Medulla oblongata (tissue), 1 donor: ENCODE measurements around the gene PRLH.
"Not testable (repeated sequence)": the region's sequence is repeated elsewhere in the genome, so short reads cannot be mapped to it uniquely, and the experiment has no call there.

Experiments
- DNase-seq: peaks from one replicate; pipeline ENCODE4 v3.0.0-alpha.2; 2015; ENCODE audit errors: extremely low spot score

Gene PRLH

DNA sequence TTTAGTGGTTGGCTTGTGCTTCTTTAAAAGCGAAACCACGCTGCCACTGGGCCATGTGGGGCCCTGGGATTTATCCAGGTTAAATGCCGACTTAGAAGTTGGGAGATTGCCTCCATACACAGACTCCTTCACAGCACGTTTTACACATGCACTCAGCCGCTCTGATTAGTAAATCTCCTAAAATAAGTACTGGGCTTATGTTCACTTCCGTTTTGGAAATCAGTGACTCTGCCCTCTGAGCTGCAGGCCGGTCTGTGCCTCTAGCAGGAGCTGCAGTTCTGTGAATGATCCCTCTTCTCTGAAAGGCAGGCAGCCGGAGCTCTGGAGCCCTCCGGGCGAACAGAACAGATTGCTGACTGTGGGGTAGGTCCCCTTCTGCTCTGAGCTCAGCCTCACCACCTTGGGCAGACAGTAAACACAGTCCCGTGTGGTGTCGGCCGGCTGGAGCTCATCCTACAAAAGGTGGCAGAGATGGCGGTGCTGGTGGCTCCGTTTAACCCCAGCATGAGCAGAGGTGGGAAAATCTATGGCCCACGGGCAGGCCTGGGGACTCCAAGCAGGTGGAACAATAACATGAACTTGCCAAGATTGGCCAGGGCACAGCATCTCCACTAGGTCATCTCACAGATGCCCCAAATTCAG is 34.0 kb downstream of the PRLH start:
- no peak for DNase-seq

DNA sequence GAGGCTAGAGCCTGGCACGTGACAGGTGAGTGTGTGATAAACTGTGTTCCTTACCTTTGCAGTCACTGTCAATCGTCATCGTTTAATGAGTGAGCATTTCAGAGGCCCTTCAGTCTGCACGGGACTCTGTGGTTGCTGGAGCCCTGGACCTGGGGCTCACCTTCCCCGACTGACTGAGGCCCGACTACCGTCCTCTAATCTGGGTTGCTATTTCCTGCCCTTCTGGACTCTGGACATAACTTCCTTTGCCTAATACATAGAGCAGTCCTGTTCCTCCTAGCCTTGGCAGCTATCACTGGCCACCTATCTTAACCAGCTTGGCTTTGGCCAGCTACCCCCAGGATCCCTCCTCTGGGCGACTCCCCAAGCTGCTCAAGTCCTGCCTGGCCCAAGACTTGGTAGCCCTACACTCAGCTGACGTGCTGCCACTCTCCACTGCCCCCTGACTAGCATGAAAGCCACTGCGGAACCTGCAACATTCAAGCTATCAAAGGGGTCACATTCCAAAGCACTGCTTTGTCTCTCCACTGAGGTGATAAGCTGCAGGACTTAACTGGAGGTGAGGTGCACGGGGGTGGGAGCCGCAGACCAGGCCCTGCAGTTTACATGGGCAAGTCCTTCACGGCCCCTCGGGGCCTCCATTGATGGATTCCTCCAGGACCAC is 35.2 kb downstream of the PRLH start:
- DNase-seq, result no peak

DNA sequence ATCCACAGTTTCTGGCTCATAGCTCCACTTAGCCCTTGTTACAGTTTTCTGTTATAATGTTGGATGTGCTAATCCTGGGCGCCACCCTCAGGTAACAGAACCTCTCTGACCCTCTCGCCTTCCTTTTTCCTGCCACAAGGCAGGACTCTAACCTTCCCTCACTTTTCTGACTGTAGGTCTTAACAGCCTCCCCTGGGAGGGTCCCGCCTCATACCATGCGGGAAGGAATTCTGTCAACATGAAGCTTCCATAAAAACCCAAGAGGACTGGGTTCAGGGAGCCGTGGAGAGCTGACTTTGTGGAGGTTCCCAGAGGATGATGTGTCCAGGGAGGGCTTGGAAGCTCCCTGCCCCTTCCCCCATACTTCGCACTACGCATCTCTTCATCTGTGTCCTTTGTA is 36.0 kb downstream of the PRLH start:
- DNase-seq, result no peak

DNA sequence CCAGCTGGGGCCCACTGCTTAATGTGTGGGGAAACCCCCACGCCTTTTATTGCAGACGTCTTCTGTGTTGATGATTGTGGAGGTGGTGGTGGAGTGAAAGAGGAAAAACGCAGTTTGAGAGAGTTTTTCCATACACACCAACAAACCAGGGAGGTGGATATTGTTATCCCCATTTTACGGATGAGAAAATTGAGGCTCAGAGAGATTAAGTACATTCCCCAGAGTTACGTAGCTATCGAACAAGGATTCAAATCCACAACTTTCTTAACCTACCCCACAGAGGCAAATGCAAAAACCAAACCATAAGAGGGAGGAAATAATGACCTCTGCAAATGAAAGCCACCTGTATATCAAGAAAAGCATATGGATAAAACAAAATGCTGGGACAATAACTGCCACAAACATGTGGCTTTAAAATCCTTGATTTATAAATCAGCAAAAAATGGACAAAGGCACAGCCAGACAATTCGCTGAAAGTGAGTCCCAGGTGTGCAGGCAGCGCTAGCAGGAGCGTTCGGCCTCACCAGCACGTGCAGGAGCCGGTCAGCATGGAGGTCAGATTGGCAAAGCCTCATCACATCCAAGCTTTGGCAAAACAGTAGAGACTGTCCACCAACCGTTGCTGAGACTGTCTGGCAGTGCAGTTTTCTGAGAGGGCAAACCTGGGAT is 36.8 kb downstream of the PRLH start:
- no peak for DNase-seq

DNA sequence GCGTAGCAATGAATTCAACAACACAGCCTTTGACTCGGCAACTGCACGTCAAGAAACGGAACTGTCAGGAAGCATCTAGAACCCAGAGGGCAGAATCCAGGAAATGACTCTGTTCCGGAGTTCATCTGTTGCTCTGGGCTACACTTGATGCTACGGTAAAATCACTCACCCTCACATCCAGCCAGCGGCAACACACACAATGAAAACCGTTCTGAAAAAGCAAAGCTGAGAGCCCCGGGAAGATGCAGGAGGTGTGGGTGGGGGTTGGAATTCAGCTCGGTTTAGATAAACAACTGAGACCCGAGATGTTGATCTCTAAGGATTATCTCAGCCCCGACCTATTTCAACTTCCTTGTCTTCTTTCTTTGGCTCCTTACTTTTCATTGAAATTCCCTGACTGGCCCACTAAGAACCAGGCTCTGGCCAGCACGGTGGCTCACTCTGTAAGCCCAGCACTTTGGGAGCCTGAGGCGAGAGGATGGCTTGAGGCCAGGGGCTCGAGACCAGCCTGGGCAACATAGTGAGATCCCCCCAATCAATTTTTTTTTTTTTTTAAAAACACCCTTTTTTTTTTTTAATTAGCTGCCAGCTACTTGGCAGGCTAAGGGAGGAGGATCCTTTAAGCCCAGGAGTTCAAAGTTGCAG is 37.5 kb downstream of the PRLH start:
- peak; percentile 78 for DNase-seq

DNA sequence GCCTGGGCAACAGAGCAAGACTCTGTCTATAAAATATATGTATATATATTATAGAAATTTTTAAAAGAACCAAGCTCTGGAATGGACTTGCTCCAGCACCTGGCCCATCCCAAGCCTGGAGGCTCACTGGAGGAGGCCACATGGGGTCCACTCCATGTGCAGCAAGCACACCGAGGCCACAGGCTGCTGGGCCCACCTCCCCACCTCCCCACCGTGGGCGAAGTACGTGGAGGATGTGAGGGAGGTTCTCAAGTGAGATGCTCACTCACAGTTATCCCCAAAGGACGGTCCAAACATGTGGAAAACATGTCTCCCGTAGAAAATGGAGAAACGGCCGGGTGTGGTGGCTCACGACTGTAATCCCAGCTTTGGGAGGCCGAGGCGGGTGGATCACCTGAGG is 38.0 kb downstream of the PRLH start:
- no peak for DNase-seq

DNA sequence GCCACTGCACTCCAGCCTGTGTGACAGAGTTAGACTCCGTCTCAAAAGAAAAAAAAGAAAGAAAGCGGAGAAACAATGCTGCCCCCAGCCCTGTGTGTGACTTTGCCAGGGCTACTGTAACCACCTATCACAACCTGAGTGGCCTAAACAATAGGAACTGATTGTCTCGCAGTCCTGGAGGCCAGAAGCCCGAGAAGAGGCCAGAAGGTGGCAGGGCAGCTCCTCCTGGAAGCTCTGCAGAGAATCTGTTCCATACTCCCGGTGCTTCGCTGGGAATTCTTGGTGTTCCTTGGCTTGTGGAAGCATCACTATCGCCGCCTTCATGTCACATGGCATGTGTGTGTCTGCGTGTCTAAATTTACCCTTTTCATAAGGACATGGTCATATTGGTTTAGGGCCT is 38.6 kb downstream of the PRLH start:
- no peak for DNase-seq

DNA sequence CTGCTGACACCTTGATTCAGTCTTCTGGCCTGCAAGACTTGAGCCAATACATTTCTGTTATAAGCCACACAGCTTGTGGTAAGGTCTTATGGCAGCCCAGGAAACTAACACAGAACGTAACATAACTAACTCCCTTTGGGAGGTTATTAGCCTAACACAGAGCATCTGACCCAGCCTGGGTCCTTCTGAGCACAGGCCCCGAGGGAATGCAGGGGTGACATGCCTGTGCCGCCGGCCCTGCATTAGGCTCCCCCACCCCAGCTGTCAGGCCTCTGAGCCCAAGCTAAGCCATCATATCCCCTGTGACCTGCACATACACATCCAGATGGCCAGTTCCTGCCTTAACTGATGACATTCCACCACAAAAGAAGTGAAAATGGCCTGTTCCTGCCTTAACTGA is 40.1 kb downstream of the PRLH start:
- not testable (repeated sequence) for DNase-seq

DNA sequence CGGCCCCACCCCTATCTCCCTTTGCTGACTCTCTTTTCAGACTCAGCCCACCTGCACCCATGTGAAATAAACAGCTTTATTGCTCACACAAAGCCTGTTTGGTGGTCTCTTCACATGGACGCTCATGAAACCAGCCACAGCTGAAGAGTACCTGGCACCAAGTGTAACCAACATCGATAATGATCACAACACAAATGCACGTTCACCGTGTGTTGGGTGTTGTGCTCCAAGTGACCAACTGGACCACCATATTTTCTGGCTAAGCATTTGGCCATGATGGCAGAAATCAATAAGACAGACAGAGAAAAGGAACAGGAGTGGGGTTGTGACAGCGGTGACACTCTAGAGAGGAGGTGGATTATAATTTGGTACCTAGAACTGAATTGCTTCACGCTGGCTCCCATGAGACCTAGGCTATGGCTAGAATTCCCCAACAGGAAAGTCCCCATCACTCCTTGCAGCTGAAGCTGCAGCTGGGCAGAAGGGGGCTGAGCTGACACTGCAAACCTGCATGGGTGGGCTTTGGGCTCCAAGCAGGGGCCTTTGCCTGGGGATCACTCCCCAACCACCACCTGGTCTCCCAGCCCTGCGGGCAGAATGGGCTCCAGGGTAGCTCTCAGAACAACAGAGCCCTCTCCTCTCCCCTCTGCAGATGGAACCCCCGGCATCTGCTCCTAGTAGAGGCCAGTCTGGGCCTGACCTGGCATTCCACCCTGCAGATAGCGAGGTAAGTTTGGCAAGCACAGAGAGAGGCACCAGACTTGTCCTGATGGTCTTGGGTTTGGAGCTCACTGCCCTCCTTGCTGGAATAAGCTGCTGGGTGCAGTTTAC is 46.4 kb downstream of the PRLH start:
- no peak for DNase-seq

DNA sequence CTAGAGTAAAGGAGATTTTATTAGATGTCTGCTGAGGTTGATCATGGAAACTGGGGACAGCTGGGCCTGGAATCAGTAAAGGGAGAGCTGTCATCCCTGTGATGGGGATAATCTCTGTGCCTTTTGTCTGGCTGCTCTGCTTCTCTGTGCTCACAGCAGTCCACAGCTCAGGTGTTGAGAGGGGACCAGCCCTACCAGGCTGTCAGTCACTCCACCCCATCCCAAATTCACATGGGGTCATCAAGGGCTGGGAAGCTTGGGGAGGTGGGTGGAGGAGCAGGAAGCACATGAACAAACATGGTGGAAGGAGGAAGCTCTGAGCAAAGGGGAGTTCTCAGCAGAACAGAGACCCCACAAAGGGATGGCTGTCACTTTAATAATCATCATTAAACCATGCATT is 47.3 kb downstream of the PRLH start:
- no peak for DNase-seq

DNA sequence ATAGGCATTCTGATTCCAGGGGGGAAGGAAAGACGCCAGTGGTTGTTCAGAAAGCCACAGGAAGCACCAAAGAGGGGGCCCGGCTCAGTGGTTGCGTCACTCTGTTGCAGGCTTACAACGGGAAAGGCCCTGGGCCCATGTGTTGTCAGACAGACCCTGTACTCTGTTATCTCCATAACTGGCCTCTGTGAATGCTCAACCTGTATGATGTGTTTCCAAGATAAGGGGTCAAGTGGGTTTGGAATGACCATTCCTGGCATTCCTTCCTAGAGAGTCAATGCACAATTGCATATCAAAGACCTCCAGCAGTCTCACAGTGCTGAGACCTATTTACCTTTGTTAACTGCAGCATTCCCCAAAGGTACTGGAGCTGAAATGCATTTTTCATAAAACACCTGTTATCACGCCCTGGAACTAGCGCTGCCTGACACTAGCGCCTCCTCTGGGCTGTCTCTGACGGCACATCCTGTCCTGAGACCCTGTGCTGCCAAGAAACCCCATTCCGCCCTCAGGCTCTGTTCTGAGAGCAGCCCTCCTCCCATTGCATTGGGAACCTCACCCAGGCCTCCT is 47.9 kb downstream of the PRLH start:
- DNase-seq, result no peak

DNA sequence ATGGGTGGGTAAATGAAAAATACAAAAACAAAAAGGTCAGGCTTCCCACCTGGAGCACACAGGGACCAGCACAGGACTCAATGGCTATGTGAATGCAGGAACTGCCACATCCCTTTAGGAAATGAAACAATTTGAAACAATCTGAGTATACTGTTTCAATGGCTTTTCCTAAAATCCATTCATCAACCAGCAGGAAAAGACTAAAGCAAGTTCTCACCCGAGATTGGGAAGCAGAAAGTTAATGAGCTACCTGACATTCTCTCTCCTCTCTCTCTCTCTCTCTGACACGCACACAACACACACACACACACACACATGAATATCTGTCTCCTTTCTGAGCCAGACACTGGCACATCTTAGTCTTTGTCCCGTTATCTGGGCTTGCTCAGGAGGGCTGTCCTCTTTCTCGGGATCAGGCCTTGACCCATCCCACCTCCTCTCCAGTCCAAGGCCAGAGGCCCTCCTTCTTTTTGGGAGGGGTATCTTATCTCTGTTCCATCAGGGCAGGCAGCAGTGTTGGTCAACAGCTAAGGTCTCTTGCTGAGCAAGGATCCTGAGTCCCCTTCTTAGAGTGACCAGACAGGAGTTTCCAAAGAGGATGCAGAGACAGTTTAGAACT is 49.4 kb downstream of the PRLH start:
- DNase-seq, result no peak

DNA sequence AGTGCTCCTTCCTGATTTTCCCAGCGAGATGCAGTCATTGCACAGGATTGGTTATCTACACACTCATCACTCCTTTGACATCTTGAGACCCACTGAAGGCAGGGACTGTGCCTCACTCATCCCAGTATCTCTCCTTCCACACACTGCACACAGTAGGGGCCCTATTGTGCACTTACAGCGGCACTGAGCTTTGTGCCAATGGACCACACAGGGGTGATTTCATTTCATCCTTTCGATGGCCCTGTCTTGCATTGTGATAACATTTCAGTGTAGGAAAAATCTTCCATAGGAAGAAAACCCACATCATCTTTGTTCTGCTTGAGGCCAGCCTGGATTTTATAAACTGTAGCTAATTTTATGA is 50.0 kb downstream of the PRLH start:
- DNase-seq, result no peak
